Activated T-cell treated with anti-CD3 and anti-CD28 coated beads, Interleukin-2, amount 50 U/mL, for 4 hours (primary cell): ENCODE data around the gene INPP5D. TPM values are rescaled to one million over a fixed set of nuclear protein-coding genes. Genes with fewer than 3 reads are reported as not detected.
A peak's percentile ranks its signal among the peaks of the same experiment; 100 is the strongest.
"Not testable (repeated sequence)": the region's sequence is repeated elsewhere in the genome, so short reads cannot be mapped to it uniquely, and the experiment has no call there.

ENCODE experiments used
- ATAC-seq, 2 donors: fragments of 200-7000 bp; cut with Tn5 transposase; one replicate each; pipeline ENCODE4 v1.10.0; 2021
- DNase-seq: peaks from one replicate; pipeline ENCODE4 v3.0.0-alpha.2; 2020
- H3K27me3 Mint-ChIP-seq: one replicate; pipeline ENCODE4 v1.8.0; 2021; ENCODE audit warnings: low read depth, mixed read lengths
- H3K36me3 Mint-ChIP-seq: one replicate; pipeline ENCODE4 v1.8.0; 2022; ENCODE audit warnings: mixed read lengths; ENCODE audit not compliant: insufficient read depth
- H3K4me1 Mint-ChIP-seq: one replicate; pipeline ENCODE4 v1.8.0; 2021; ENCODE audit warnings: low read depth, mixed read lengths
- H3K4me3 Mint-ChIP-seq: one replicate; pipeline ENCODE4 v1.8.0; 2021; ENCODE audit warnings: mild to moderate bottlenecking, moderate library complexity, mixed read lengths
- H3K9me3 Mint-ChIP-seq: one replicate; pipeline ENCODE4 v1.8.0; 2021; ENCODE audit warnings: mixed read lengths
- total RNA-seq, 3 donors: library from RNA; stranded (reverse); gene quantifications; one replicate each; pipeline ENCODE4 v1.2.1, GENCODE V29; 2021

INPP5D gene
- total RNA-seq, 3 donors from 2014 or later = 31.2 to 35.5 (median 31.7) TPM

DNA sequence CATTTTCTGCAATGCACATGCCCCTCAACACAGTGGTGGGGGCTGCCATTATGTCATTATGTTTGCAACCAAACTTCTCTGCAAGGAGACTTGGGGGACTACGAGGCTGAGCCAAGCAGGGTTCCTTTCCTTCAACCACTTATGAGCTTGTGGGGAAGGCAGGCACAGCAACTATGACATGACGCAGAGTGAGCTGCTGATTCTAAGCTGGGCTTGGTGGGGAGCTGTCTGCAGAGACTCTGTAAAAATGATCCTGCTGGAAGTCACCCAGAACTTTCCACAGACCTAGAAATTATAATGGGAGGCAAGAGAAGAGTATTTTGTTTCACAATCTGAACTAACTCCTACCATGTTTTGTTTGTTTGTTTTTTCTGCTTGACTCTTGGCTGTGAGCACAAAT, 55.6 kb downstream of the INPP5D start:
- ATAC-seq = no peak
- Mint-ChIP-seq H3K36me3 (peaks cover 4% of the 10 kb centered on the region), H3K9me3 (no peaks in the 10 kb centered on the region), H3K4me1 (peaks cover 70% of the 10 kb centered on the region), H3K4me3 (no peak overlapping the region), H3K27me3 (no peaks in the 10 kb centered on the region)
- DNase-seq = no peak

DNA sequence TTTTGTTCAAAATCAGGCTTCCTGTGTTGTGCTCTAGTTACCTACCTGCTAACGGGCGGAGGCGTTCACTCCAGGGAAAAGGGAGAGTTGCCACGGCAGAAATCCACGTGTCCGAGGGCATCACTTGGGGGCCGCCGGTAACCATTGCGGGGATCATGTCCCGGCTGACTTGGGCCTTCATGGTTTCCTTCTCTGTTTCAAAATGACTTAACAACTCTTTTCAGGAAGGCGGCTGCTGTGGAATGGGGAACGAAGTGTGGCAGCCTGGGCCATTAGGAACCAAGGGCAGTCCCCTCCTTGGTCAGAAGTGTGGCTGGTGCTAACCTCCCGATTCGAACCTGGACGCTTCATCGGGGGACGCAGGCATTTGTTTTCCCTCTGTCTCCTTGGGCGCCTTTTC, 56.8 kb downstream of the INPP5D start:
- ATAC-seq = no peak
- peaks cover 70% of the 10 kb centered on the region for H3K4me1 Mint-ChIP-seq
- no peak overlapping the region for H3K4me3 Mint-ChIP-seq
- no peaks in the 10 kb centered on the region for H3K9me3 Mint-ChIP-seq
- DNase-seq = no peak
- peaks cover 6% of the 10 kb centered on the region for H3K36me3 Mint-ChIP-seq
- no peaks in the 10 kb centered on the region for H3K27me3 Mint-ChIP-seq

DNA sequence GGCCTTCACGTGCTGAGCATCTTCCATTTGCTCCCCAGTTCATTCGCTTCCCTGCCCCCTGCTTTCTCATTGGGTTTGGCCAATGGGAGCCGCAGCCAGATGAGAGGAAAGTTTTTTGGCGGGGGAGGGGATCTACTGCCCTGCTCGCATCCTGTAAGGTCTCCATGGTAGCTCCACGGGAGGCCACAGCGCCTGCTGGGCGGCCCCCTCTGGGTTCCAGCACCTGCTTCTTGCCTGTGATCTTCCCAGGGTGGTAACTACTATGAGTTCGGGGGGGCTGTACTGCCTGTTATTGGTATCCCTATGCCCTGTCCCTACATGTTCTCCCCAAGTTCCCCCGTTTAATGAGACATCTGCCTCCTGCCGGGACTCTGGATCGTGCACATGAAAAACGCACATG, 57.2 kb downstream of the INPP5D start:
- DNase-seq (no peak), ATAC-seq (no peak)
- no peaks in the 10 kb centered on the region for H3K27me3 Mint-ChIP-seq
- H3K4me3 Mint-ChIP-seq = no peak overlapping the region
- peaks cover 70% of the 10 kb centered on the region for H3K4me1 Mint-ChIP-seq
- no peaks in the 10 kb centered on the region for H3K9me3 Mint-ChIP-seq
- peaks cover 10% of the 10 kb centered on the region for H3K36me3 Mint-ChIP-seq

DNA sequence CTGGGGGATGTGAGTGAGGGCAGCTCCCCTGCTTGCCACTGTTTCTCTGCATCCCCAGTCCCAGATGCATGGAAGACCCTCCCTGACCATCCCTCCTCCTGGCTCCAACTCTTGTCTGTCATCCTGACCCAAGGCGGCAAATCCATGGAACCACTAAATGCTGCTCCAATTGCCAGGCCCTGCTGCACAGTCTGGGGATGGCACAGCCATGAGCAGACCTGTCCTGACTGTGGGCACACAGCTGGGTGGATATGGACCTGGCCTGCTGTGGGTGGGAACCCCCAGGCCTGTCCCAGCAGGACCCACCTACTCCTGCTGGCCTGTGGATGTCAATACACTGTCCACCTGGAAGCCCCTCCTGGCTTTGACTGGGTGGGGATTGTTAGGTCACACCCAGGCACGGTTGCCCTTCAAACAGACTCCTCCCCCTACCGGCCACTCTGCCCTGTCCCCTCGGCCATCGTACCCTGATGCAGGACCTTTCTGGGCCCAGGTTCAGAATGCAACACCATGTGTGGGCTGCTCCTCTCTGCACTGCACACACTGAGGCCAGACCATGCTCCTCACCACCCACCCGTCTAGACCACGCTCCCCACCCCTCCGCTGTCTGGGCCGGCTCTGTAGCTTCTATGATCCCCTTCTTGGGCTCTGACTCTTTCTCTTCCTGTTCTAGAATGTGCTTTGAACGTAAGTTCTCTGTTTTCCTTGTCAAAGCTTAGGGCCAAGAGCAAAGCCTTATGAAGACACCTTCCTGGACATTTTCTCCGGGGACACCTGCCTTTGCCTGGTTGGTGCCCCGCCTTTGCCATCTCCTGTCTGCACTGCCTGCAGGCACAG, 57.9 kb downstream of the INPP5D start:
- Mint-ChIP-seq H3K4me3 (no peak overlapping the region), H3K4me1 (peaks cover 65% of the 10 kb centered on the region), H3K36me3 (peaks cover 15% of the 10 kb centered on the region)

DNA sequence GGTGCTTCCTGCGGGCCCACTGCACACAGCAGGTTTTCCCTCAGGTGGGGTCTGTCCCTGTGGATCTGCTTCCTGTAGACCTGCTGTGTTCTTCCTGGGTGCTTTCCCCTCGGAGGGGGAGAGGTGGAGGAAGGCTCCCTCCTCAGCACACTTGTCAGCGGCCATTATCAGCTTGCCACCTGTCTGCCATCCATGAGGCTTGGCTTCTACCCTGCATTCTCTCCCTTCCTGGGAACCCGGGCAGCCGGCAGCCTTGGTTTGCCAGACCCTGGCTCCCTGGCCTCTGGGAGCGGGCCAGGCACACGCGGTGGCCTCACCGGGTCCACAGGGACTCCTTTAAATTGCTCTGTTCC, 58.5 kb downstream of the INPP5D start:
- Mint-ChIP-seq H3K27me3 (no peaks in the 10 kb centered on the region), H3K4me3 (no peak overlapping the region)
- DNase-seq = no peak

More for the DNA sequence above, 57.9 kb downstream of the INPP5D start:
- ATAC-seq (peak; percentile 18 to 39), DNase-seq (no peak)
- H3K27me3 Mint-ChIP-seq = no peaks in the 10 kb centered on the region
- H3K9me3 Mint-ChIP-seq = no peaks in the 10 kb centered on the region

DNA sequence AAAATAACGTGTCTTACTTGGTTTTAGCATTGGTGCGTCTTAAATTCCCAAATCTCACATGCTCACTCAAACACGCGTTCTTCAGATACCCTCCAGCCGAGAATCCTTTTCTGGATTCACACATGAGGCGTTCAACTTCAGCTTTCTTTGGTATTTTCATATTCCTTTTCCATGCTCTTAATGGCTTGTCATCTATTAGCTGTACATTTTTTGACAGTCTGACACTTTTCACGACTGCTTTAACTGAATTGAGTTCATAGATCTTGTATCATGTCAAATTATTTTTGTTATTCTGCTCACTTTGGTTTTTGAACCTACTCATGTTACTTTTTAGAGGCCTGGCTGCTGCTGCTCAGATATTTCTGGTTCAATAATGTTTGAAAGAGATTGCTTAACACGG, 59.0 kb downstream of the INPP5D start:
- peaks cover 57% of the 10 kb centered on the region for H3K4me1 Mint-ChIP-seq
- no peak for ATAC-seq
- no peaks in the 10 kb centered on the region for H3K27me3 Mint-ChIP-seq
- H3K9me3 Mint-ChIP-seq = no peaks in the 10 kb centered on the region
- no peak for DNase-seq
- H3K4me3 Mint-ChIP-seq = no peak overlapping the region
- peaks cover 21% of the 10 kb centered on the region for H3K36me3 Mint-ChIP-seq

More for the DNA sequence above, 58.5 kb downstream of the INPP5D start:
- H3K4me1 Mint-ChIP-seq = peaks cover 59% of the 10 kb centered on the region
- H3K36me3 Mint-ChIP-seq = peaks cover 19% of the 10 kb centered on the region
- ATAC-seq = no peak
- no peaks in the 10 kb centered on the region for H3K9me3 Mint-ChIP-seq

DNA sequence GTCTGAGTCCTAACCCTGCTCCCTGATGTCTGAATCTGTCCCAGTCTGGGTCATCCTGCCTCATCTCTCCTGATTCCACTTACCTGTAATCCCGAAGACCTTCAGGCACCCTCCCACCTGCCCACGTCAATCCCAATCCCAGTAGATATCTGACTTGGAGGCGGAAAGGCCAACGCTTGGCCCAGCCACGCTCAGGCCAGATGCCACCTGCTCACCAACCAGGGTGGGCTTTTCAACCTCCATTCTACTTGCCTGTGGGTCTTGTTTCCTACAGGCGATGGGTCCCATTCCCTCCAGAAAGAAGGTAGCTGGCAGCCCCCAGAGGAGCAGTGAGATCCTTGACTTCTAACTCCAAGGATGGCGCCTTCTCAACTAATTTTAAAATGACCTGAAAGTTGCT, 59.7 kb downstream of the INPP5D start:
- Mint-ChIP-seq H3K4me1 (peaks cover 50% of the 10 kb centered on the region), H3K9me3 (no peaks in the 10 kb centered on the region), H3K4me3 (no peak overlapping the region), H3K36me3 (peaks cover 23% of the 10 kb centered on the region), H3K27me3 (no peaks in the 10 kb centered on the region)
- DNase-seq (no peak), ATAC-seq (no peak)

DNA sequence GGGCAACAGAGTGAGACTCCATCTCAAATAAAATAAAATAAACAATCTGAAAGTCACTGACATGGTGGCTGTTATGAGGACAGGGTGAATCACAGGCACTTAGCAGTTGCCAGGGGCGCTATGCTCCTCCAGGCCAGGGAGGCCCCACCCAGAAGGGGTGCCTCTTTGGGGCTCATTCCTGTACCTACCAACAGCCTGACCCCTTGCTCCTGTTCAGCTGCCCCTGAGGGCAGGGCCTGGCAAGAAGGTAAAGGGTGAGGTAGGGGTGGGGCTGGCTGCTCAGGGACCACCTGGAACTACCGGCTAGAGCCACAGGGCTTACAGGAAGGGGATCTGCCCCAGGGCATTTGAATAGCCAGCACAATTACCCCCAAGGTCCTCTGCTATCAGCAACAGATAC, 60.3 kb downstream of the INPP5D start:
- DNase-seq (no peak), ATAC-seq (no peak)
- H3K4me1 Mint-ChIP-seq = peaks cover 43% of the 10 kb centered on the region
- H3K9me3 Mint-ChIP-seq = no peaks in the 10 kb centered on the region
- H3K4me3 Mint-ChIP-seq = no peak overlapping the region
- peaks cover 25% of the 10 kb centered on the region for H3K36me3 Mint-ChIP-seq
- no peaks in the 10 kb centered on the region for H3K27me3 Mint-ChIP-seq

DNA sequence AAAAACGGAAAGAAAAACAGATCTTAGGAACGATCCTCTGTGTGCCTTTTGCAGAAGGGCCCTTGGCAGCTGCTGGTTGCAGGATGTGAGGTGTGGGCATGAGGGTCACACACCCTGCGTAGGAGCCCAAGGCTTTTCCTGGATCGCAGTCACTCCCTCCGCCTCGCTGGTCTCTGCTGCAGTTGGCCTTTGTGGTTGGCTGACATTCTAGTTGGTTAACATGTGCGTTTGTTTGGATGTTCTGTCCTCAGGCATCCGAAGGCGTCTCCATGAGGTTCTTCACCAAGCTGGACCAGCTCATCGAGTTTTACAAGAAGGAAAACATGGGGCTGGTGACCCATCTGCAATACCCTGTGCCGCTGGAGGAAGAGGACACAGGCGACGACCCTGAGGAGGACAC, 61.7 kb downstream of the INPP5D start:
- no peak for DNase-seq
- ATAC-seq = no peak
- H3K4me3 Mint-ChIP-seq = no peak overlapping the region
- peaks cover 32% of the 10 kb centered on the region for H3K4me1 Mint-ChIP-seq
- no peaks in the 10 kb centered on the region for H3K27me3 Mint-ChIP-seq
- H3K9me3 Mint-ChIP-seq = no peaks in the 10 kb centered on the region
- peaks cover 31% of the 10 kb centered on the region for H3K36me3 Mint-ChIP-seq

DNA sequence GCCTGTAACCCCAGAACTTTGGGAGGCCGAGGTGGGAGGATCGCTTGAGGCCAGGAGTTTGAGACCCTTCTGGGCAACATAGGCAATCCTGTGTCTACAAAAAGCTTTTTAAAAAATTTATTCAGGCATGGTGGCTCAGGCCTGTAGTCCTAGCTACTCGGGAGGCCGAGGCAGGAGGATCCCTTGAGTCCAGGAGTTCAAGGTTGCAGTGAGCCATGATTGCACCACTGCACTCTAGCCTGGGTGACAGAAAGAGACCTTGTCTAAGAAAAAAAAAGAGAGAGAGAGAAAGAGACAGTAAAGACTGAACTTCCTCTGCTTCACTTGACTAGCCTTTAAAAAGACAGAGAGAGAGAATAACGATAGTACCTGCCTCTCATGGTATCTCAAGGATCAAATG, 62.4 kb downstream of the INPP5D start:
- peaks cover 36% of the 10 kb centered on the region for H3K36me3 Mint-ChIP-seq
- no peak overlapping the region for H3K4me3 Mint-ChIP-seq
- no peaks in the 10 kb centered on the region for H3K27me3 Mint-ChIP-seq
- H3K9me3 Mint-ChIP-seq = no peaks in the 10 kb centered on the region
- H3K4me1 Mint-ChIP-seq = peaks cover 25% of the 10 kb centered on the region
- ATAC-seq (no peak), DNase-seq (no peak)

DNA sequence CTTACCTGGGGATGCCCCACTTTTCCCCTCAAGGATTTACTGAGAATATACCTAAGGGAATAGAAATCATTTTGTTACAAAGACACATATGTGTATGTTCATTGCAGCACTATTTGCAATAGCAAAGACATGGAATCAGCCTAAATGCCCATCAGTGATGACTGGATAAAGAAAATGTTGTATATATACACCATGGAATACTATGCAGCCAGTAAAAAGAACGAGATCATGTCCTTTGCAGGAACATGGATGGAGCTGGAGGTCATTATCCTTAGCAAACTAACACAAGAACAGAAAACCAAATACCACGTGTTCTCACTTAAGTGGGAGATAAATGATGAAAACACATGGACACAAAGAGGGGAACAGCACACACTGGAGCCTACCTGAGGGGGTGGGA, 63.4 kb downstream of the INPP5D start:
- not testable (repeated sequence) for H3K27me3 Mint-ChIP-seq, DNase-seq, H3K9me3 Mint-ChIP-seq, ATAC-seq, H3K4me3 Mint-ChIP-seq
- Mint-ChIP-seq H3K4me1 (peaks cover 15% of the 10 kb centered on the region), H3K36me3 (peaks cover 36% of the 10 kb centered on the region)

DNA sequence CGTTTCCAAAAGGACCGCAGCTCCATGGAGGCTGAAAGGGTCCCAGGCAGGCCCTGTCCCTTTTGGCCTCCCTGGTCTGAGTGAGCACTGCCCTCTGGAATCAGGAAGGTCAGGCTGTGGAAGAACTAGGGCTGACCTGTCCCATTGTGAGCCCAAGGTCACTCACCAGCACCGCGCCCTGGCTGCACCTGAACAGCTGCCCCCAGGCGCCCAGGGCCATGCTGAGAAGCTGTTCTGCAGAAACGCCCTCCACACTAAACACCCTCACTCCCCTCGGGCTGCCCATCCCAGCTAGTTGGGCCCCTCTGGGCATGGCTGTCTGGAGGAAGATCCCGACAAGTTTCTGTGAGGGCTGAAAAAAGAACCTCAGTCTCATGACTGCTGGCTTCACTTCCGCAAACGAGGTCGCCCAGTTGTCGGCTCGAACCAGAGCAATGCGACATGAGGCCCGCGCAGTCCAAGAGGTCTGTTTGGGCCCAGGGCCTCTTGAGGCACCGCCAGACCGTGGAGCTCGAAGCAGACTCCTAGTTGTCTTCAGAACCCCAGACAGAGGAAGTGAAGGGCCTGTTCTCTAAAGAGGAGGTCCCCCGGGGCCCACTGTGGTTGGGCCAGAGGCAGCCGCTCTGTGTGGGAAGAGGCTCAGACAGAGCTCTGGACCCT, 64.4 kb downstream of the INPP5D start:
- Mint-ChIP-seq H3K36me3 (peaks cover 36% of the 10 kb centered on the region), H3K27me3 (no peaks in the 10 kb centered on the region), H3K9me3 (no peaks in the 10 kb centered on the region), H3K4me1 (peaks cover 8% of the 10 kb centered on the region), H3K4me3 (no peak overlapping the region)
- DNase-seq (no peak), ATAC-seq (no peak)

DNA sequence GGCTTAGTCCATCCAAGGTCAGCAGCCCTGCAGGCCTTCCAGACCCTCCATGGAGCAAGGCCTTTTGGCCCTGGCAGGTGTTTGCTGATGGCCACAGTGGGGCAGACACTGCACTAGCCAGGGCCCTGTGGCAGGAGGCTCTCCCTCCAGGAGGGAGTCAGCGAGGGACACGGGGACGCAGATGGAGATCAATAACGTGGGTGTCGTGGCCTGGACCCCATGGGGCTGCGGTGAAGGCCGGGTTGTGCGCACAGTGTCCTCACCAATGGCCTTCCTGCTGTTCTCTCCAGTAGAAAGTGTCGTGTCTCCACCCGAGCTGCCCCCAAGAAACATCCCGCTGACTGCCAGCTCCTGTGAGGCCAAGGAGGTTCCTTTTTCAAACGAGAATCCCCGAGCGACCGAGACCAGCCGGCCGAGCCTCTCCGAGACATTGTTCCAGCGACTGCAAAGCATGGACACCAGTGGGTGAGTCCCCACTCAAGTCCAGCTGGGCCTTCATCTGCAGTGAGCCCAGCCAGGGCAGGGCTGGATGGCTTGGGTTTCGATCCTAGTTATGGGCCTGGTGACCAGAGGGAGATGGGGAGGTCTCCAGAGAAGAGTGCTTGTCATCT, 65.4 kb downstream of the INPP5D start:
- H3K36me3 Mint-ChIP-seq = peaks cover 40% of the 10 kb centered on the region
- H3K4me3 Mint-ChIP-seq = no peak overlapping the region
- H3K4me1 Mint-ChIP-seq = peaks cover 10% of the 10 kb centered on the region
- no peaks in the 10 kb centered on the region for H3K27me3 Mint-ChIP-seq
- no peak for DNase-seq
- no peak for ATAC-seq
- no peaks in the 10 kb centered on the region for H3K9me3 Mint-ChIP-seq

DNA sequence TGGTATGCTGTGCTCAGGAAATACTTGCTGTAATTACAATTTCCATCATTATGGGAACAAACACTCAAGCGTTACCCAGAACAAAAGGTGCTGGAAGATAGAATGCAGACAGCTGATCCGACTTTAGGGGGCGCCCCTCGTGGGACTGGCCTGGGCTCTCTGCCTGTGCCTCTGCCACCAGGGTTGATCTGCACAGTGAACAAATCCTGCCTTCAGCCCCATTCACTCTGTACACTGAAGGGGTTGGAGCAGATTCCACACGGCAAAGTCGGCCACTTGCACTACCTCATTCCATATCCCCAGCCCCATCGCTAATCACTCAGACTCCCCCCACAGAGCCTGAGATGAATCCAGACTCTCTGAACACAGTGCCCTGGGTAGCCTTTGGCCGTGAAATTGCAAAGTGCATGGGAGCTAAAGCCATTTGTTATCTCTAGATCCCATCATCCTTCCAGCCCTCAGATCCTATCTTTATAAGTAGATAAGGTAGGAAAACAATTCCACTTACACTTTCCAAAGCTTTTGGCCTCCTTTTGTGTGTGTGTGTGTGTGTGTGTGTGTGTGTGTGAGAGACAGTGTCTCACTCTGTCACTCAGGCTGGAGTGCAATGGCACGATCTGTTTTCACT, 69.3 kb downstream of the INPP5D start:
- no peak for DNase-seq
- H3K36me3 Mint-ChIP-seq = peaks cover 51% of the 10 kb centered on the region

More for the DNA sequence above, 69.3 kb downstream of the INPP5D start:
- no peaks in the 10 kb centered on the region for H3K27me3 Mint-ChIP-seq
- H3K9me3 Mint-ChIP-seq = peaks cover 2% of the 10 kb centered on the region
- H3K4me1 Mint-ChIP-seq = peaks cover 11% of the 10 kb centered on the region
- H3K4me3 Mint-ChIP-seq = no peak overlapping the region
- ATAC-seq = no peak
